ENCODE results near the gene DYRK2.

The DYRK2 gene

GRCh38 chr12:67702136-67702535 lies 53.6 kb downstream of the DYRK2 start:
- DNase-seq (ENCODE audit: low read depth in 3 of 3): no peak

GRCh38 chr12:67704071-67704470 lies 55.5 kb downstream of the DYRK2 start:
- no peak for DNase-seq (ENCODE audit: low read depth in 3 of 3)

DNA sequence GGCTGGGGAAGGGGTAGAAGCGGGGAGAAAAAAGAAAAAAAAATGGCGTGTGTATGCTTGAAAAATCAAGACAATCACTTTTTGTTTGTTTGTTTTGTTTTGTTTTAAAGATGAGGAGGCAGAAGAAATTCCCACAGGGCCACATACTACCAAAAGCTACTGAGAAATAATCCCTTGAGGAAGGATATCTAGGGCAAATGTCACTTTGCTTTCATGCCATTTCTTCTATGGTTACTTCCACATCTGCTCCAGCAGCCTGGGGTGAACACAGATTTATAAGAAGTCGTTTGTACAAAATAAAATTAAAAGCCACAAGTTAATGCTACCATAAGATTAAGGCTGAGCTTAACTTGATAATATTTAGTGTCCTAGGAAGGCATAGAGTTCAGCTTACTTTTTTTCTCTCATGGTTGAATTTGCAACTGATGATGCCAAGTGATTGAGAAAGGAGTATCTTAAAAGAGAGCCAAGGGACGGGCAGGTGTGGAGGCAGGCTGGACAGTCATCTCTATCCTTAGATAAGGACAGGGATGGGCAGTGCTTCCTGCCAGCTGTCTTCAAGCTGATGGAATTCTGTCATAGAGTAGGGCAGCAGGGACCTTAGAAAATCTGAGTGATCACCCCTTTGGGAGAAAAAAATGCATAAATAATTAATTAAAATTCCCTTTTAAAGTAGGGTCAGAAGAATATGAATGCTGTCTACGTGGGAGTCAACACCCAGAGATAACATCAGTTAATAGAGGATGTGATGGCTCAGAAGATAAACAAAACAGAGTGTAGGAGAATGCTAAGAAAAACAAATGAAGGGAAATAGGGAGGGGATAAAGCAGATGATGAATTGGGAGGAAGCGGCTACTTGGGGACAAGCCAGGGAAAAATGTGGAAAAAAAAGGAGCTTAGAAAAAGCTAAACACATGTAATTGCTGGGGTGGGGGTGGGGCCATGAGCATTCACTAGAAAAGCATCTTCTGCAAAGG lies 57.1 kb downstream of the DYRK2 start:
- DNase-seq (ENCODE audit: low read depth in 3 of 3): no peak

DNA sequence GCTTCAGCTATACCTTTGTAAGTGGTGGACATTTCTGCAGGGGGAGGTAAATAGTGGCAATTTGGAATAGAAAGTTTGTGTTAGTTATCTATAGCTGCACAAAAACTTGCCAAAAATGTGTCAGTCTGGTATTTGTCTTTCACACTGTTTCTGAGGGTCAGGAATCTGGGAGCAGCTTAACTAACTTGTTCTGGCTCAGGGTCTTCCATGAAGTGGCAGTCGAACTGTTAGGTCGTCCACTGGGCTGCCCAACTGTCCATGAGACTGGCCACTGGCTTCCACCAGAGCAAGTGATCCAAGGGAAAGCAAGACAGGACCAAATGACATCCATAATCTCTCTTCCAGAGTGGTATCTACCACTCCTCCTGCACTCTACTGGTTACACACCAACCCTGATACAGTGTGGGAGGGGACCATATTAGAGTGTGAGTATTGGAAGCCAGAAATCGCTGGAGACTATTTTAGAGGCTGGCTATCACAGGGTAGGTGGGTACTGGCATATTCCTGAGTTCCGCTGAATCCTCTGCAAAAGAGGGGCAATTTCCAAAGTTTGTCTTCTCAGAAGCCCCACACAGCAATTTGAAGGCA lies 60.9 kb downstream of the DYRK2 start:
- no peak for DNase-seq (ENCODE audit: low read depth in 3 of 3)

GRCh38 chr12:67710582-67710981 lies 62.0 kb downstream of the DYRK2 start:
- no peak for DNase-seq (ENCODE audit: low read depth in 3 of 3)

DNA sequence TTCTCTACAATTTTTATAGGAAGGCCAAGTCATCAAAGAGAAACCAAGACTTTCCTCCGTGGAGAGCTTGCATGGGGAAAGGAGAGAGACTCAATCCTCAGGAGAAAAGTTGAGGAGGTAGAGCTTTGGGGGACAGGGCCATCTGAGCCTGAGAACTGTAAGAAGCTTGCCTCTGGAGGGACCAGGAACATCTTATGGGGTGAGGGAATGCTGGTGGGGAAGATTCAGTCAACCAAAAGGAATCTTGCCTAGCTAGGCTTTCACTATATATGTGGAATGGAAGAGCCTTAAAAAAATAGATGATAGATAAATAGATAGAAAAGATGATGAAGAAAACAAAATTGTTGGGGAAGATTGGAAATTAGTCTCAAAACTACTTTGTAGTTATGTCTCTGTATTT lies 63.5 kb downstream of the DYRK2 start:
- DNase-seq (ENCODE audit: low read depth in 3 of 3): no peak

- DNase-seq (ENCODE audit: low read depth in 3 of 3): no peak
Observed at GRCh38 chr12:67714648-67715047, 66.1 kb downstream of the DYRK2 start.
